Measurements from ENCODE around the gene SLC12A7. TPM values are rescaled to one million over a fixed set of nuclear protein-coding genes. Genes with fewer than 3 reads are reported as not detected.

The SLC12A7 gene
- total RNA-seq, 1 experiment from 2014 or later = 30.8 TPM

DNA sequence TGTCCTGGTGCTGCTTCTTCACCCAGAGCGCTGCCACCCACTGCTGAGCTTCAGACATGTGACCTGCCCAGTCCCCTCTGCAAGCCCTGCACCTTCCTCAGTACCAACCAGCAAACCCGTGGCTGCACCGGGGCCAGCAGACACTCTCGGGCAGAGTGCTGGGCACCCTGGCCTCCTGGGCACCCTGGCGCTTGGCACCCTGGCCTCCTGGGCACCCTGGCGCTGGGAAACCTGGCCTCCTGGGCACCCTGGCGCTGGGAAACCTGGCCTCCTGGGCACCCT, 31.7 kb upstream of the SLC12A7 start:
- no peaks in the 10 kb centered on the region; the same call in 1 of the 2 replicates for H3K4me1 ChIP-seq (ENCODE audit: insufficient read depth, low read length)
- H3K27me3 Mint-ChIP-seq (ENCODE audit: low read depth) = peaks cover 1% of the 10 kb centered on the region; the same call in 1 of the 2 replicates
- no peaks in the 10 kb centered on the region for H4K20me1 ChIP-seq (ENCODE audit: control insufficient read depth, insufficient read depth, insufficient read length)
- no CpG with 5 or more reads among the region's 7 CpGs for WGBS (ENCODE audit: extremely low coverage, insufficient read length, low lambda C conversion rate)
- H3K9ac ChIP-seq (ENCODE audit: extremely low read depth, insufficient read length, low read length) = no peak overlapping the region
- H2BK15ac ChIP-seq (ENCODE audit: low read depth, low read length) = no peak overlapping the region
- no peak overlapping the region for H3K18ac ChIP-seq (ENCODE audit: insufficient read length, low read depth, low read length)
- no peak overlapping the region for H3K4me2 ChIP-seq (ENCODE audit: insufficient read depth, insufficient read length, low read length)
- H3K79me2 ChIP-seq (ENCODE audit: insufficient read depth, low read length) = no peaks in the 10 kb centered on the region
- no peak overlapping the region for H2BK5ac ChIP-seq (ENCODE audit: insufficient read length, low read length)
- H4K5ac ChIP-seq (ENCODE audit: insufficient read length, low read depth, low read length) = no peak overlapping the region
- no peak overlapping the region for H2BK12ac ChIP-seq (ENCODE audit: insufficient read length, low read depth, low read length)
- H2BK20ac ChIP-seq (ENCODE audit: low read depth, low read length, poor library complexity, severe bottlenecking) = no peak overlapping the region
- H3K27ac Mint-ChIP-seq = no peak overlapping the region
- H4K8ac ChIP-seq (replicated peaks; ENCODE audit: insufficient read length, low read depth, low read length) = no peak overlapping the region
- no peaks in the 10 kb centered on the region for H3K23me2 ChIP-seq (ENCODE audit: insufficient read length, low read depth, low read length, poor library complexity, severe bottlenecking)
- H3K27me3 ChIP-seq (ENCODE audit: insufficient read depth, low read length) = no peaks in the 10 kb centered on the region
- H2AFZ ChIP-seq (ENCODE audit: low read length) = no peak overlapping the region
- peaks cover 10 to 35% of the 10 kb centered on the region in 2 experiments for H3K4me1 Mint-ChIP-seq
- no peak for DNase-seq
- H3K79me1 ChIP-seq (ENCODE audit: insufficient read depth, low read depth, low read length, poor library complexity, severe bottlenecking) = no peaks in the 10 kb centered on the region
- no peaks in the 10 kb centered on the region for H3K9me3 Mint-ChIP-seq
- H3K36me3 Mint-ChIP-seq (ENCODE audit: insufficient read depth in 1 of 3, low read depth in 3 of 3) = no peaks in the 10 kb centered on the region
- no peak overlapping the region for H2BK120ac ChIP-seq (ENCODE audit: low read depth, low read length, poor library complexity, severe bottlenecking)
- H3K9me3 ChIP-seq (ENCODE audit: control insufficient read depth, low read depth, low read length) = no peaks in the 10 kb centered on the region
- no peak overlapping the region for H2AK5ac ChIP-seq (ENCODE audit: insufficient read length, low read length)
- no peak overlapping the region for H3K56ac ChIP-seq (ENCODE audit: insufficient read length, low read depth, low read length)
- no peak overlapping the region for H4K91ac ChIP-seq (ENCODE audit: insufficient read length, low read depth, low read length)
- no peak overlapping the region for H3K4me3 Mint-ChIP-seq
- H3K14ac ChIP-seq (ENCODE audit: insufficient read depth, low read length) = no peak overlapping the region
- no peak overlapping the region for H3K27ac ChIP-seq (ENCODE audit: insufficient read length, low read depth, low read length)
- H3T11ph ChIP-seq (ENCODE audit: low read length) = no peak overlapping the region
- H3K23ac ChIP-seq (ENCODE audit: insufficient read length, low read depth, low read length) = no peak overlapping the region
- no peak for TF ChIP-seq CTCF (conservative IDR thresholded peaks at IDR 0.05)
- no peak overlapping the region for H3K4ac ChIP-seq (ENCODE audit: low read depth, low read length)

Measured in H9 (cell line).